B cell (primary cell): ENCODE measurements around the gene OR6K2. TPM values are rescaled to one million over a fixed set of nuclear protein-coding genes. Genes with fewer than 3 reads are reported as not detected.

ENCODE experiments used
- ATAC-seq: fragments of 200-7000 bp; cut with Tn5 transposase; one replicate; pipeline ENCODE4 v1.10.0; 2021; ENCODE audit warnings: low read depth, mild to moderate bottlenecking, moderate number of reproducible peaks, moderate library complexity
- CTCF ChIA-PET: fragments of 350-600 bp; sonication (Branson Sonifier 250); formaldehyde crosslinking; loops from one replicate; lab custom pipeline; 2021; ENCODE audit warnings: antibody characterized with exemption, inconsistent platforms; lab: Charles Lee
- POLR2A ChIA-PET: fragments of 350-600 bp; sonication (Branson Sonifier 250); formaldehyde crosslinking; loops from one replicate; lab custom pipeline; 2021; ENCODE audit warnings: antibody characterized with exemption; lab: Charles Lee
- DNase-seq: peaks from one replicate; pipeline ENCODE4 v3.0.0; 2013
- H2AFZ ChIP-seq: 2 replicates; pipeline ENCODE4 v1.6.1; 2012; ENCODE audit warnings: mild to moderate bottlenecking, low read depth, low read length; ENCODE audit not compliant: insufficient read depth, poor library complexity, severe bottlenecking
- H3K27ac ChIP-seq, 2 donors: 1 replicate in 1 of 2; 2 replicates in 1 of 2; pipeline ENCODE4 v1.5.1; 2012 to 2013; ENCODE audit warnings: low read length in 2 of 2, mild to moderate bottlenecking in 2 of 2, moderate library complexity in 1 of 2
- H3K27me3 ChIP-seq, 4 experiments: fragments of 200-600 bp in 1 of 4; sonication (generic) in 1 of 4; replicated peaks in 1 of 4; 1 replicate in 2 of 4; 2 replicates in 2 of 4; pipeline versions ENCODE4 v1.6.1 to v1.7.0; 2013 to 2016; ENCODE audit warnings: low read length in 3 of 4, mild to moderate bottlenecking in 2 of 4, mixed read lengths in 1 of 4, moderate library complexity in 1 of 4; ENCODE audit not compliant: insufficient read depth in 4 of 4, control insufficient read depth in 3 of 4; ENCODE audit errors: control extremely low read depth in 1 of 4
- H3K36me3 ChIP-seq, 2 experiments: replicated peaks in 1 of 2; 1 replicate in 1 of 2; 2 replicates in 1 of 2; pipeline versions ENCODE4 v1.6.1 to v1.7.1; 2013; ENCODE audit warnings: low read length in 1 of 2; ENCODE audit not compliant: insufficient read depth in 2 of 2, control insufficient read depth in 1 of 2; ENCODE audit errors: control extremely low read depth in 1 of 2, extremely low read depth in 1 of 2
- H3K4me1 ChIP-seq, 2 donors: fragments of 200-600 bp in 1 of 2; sonication (generic) in 1 of 2; 1 replicate in 1 of 2; 2 replicates in 1 of 2; pipeline versions ENCODE4 v1.5.1 to v1.6.1; 2013 to 2017; ENCODE audit warnings: low read length in 2 of 2; ENCODE audit not compliant: control insufficient read depth in 2 of 2, insufficient read depth in 2 of 2
- H3K4me2 ChIP-seq: replicated peaks from 2 replicates; pipeline ENCODE3; 2012; ENCODE audit warnings: mild to moderate bottlenecking, low read depth, low read length; ENCODE audit not compliant: poor library complexity, severe bottlenecking
- H3K4me3 ChIP-seq, 5 experiments: fragments of 200-600 bp in 1 of 5; sonication (generic) in 1 of 5; 1 replicate in 3 of 5; 2 replicates in 2 of 5; pipeline versions ENCODE4 v1.5.1 to v1.7.0; 2011 to 2016; ENCODE audit warnings: low read length in 4 of 5, mild to moderate bottlenecking in 4 of 5, low read depth in 2 of 5, control low read depth in 1 of 5, moderate library complexity in 1 of 5; ENCODE audit not compliant: insufficient read depth in 1 of 5; ENCODE audit errors: control extremely low read depth in 1 of 5, extremely low read depth in 1 of 5
- H3K79me2 ChIP-seq: fragments of 200-600 bp; sonication (generic); one replicate; pipeline ENCODE4 v1.6.0; 2016; ENCODE audit warnings: low read length; ENCODE audit not compliant: control insufficient read depth, insufficient read depth
- H3K9ac ChIP-seq: fragments of 200-600 bp; sonication (generic); 2 replicates; pipeline ENCODE4 v1.6.1; 2017; ENCODE audit warnings: mild to moderate bottlenecking, low read length, moderate library complexity
- H3K9me3 ChIP-seq, 3 donors: one replicate each; pipeline versions ENCODE4 v1.6.1 to v1.7.1; 2013; ENCODE audit warnings: low read length in 2 of 3; ENCODE audit not compliant: control insufficient read depth in 2 of 3, insufficient read depth in 1 of 3; ENCODE audit errors: control extremely low read depth in 1 of 3
- H4K20me1 ChIP-seq: 2 replicates; pipeline ENCODE4 v1.6.0; 2012; ENCODE audit warnings: mild to moderate bottlenecking, low read length; ENCODE audit not compliant: insufficient read depth, control insufficient read depth, poor library complexity, severe bottlenecking
- H3K27ac Mint-ChIP-seq: one replicate; pipeline ENCODE4 v1.8.0; 2021; ENCODE audit warnings: mixed read lengths
- H3K27me3 Mint-ChIP-seq: one replicate; pipeline ENCODE4 v1.8.0; 2021; ENCODE audit warnings: mixed read lengths
- H3K4me1 Mint-ChIP-seq: one replicate; pipeline ENCODE4 v1.8.0; 2021; ENCODE audit warnings: mixed read lengths
- H3K4me3 Mint-ChIP-seq: one replicate; pipeline ENCODE4 v1.8.0; 2021; ENCODE audit warnings: mixed read lengths
- H3K9me3 Mint-ChIP-seq: one replicate; pipeline ENCODE4 v1.8.0; 2022; ENCODE audit warnings: mixed read lengths; ENCODE audit not compliant: insufficient read depth
- CTCF ChIP-seq: fragments of 200-600 bp; IDR thresholded peaks from one replicate; pipeline ENCODE4 v1.8.0; 2022; ENCODE audit warnings: antibody characterized with exemption, mild to moderate bottlenecking
- EZH2 ChIP-seq: IDR thresholded peaks from 2 replicates; pipeline ENCODE4 v1.6.1; 2012; ENCODE audit warnings: borderline replicate concordance, low read depth, mild to moderate bottlenecking, moderate library complexity, low read length; ENCODE audit not compliant: insufficient read depth, poor library complexity, severe bottlenecking
- WGBS: methylation state at CpG from one replicate; pipeline ENCODE4 v1.1.5; 2013; ENCODE audit warnings: missing lambda C conversion rate; ENCODE audit not compliant: insufficient coverage; 5-methylcytosine and 5-hydroxymethylcytosine counted together
- intact Hi-C: fragments of 100-400 bp; cut with micrococcal nuclease; formaldehyde crosslinking; loops from one replicate; pipeline ENCODE4 v1.10.0; 2022
- polyA plus RNA-seq: library from polyadenylated mRNA; depleted of rRNA; stranded (reverse); fragments of >200 nt; gene quantifications from 2 replicates; pipeline ENCODE4 v1.2.3, GENCODE V29; 2012
- total RNA-seq, 2 donors: library from RNA; stranded (reverse); fragments of 120-200 nt in 1 of 2; gene quantifications; 1 replicate in 1 of 2; 2 replicates in 1 of 2; pipeline versions ENCODE4 v1.2.3 to v1.2.4, GENCODE V29; 2013 to 2022

OR6K2 gene
- total and polyA plus RNA-seq, 2 donors (not counting 1 experiment from before 2014, with no cell fraction given) = not detected

- DNase-seq (no peak), ATAC-seq (no peak)
- no peaks in the 10 kb centered on the region for H3K4me1 ChIP-seq
- 95% methylated on average over 5 of the region's 7 CpGs for WGBS
- no peaks in the 10 kb centered on the region for H3K79me2 ChIP-seq
- no peak overlapping the region for H3K4me3 Mint-ChIP-seq
- ChIA-PET POLR2A (no interaction called here), CTCF (no interaction called here)
- no peaks in the 10 kb centered on the region for H4K20me1 ChIP-seq
- H3K27ac Mint-ChIP-seq = no peak overlapping the region
- H3K27me3 Mint-ChIP-seq = peaks cover 25% of the 10 kb centered on the region
- TF ChIP-seq EZH2 = no peak
- H3K4me1 Mint-ChIP-seq = no peaks in the 10 kb centered on the region
- no peak overlapping the region for H3K4me3 ChIP-seq
- no peak overlapping the region for H3K27ac ChIP-seq
- no peak overlapping the region for H2AFZ ChIP-seq
- no peaks in the 10 kb centered on the region for H3K9me3 ChIP-seq
- no peaks in the 10 kb centered on the region for H3K36me3 ChIP-seq
- no peaks in the 10 kb centered on the region for H3K9me3 Mint-ChIP-seq
- H3K9ac ChIP-seq = no peak overlapping the region
- H3K27me3 ChIP-seq = peaks cover 0 to 2% (median 0%) of the 10 kb centered on the region in 4 experiments
- intact Hi-C loops = no loop called here
- no peak overlapping the region for H3K4me2 ChIP-seq
Measured at GRCh38 chr1:158674302-158674701, 26.1 kb downstream of the OR6K2 start.

DNA sequence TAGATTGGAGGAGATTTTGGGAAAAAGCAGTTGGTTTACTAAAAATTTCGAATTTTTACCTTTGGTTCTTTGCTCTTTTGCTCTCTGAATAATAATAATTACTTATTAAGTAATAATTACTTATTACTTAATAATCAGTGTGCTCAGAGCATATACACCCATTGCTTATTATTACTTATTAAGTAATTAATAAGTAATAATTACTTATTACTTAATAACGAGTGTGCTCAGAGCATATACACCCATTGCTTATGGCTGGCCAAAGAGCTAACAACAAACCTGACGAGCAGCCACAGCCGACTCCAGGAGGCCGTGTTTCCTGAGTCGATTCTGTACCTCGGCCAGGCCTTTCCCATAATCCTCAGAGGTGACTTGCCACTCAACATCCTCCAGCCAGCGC lies 34.4 kb downstream of the OR6K2 start:
- Histone ChIP-seq H3K27ac (no peak overlapping the region), H4K20me1 (no peaks in the 10 kb centered on the region), H2AFZ (no peak overlapping the region), H3K79me2 (no peaks in the 10 kb centered on the region), H3K4me2 (no peak overlapping the region), H3K9me3 (no peaks in the 10 kb centered on the region), H3K4me1 (no peaks in the 10 kb centered on the region), H3K9ac (no peak overlapping the region), H3K36me3 (no peaks in the 10 kb centered on the region), H3K27me3 (no peaks in the 10 kb centered on the region), H3K4me3 (no peak overlapping the region)
- intact Hi-C loops = no loop called here
- Mint-ChIP-seq H3K4me1 (no peaks in the 10 kb centered on the region), H3K27ac (no peak overlapping the region), H3K27me3 (peaks cover 20% of the 10 kb centered on the region), H3K9me3 (no peaks in the 10 kb centered on the region), H3K4me3 (no peak overlapping the region)
- ATAC-seq (no peak), DNase-seq (no peak)
- CTCF ChIA-PET = no interaction called here
- no peak for TF ChIP-seq CTCF
- WGBS = 98% methylated on average over 6 of the region's 8 CpGs
- POLR2A ChIA-PET = no interaction called here
